Neural cell (in vitro differentiated cells): Measurements from ENCODE around the gene BFSP2. TPM values are rescaled to one million over a fixed set of nuclear protein-coding genes. Genes with fewer than 3 reads are reported as not detected.

Source experiments
- H2AFZ ChIP-seq: fragments of 200-600, 300-800 bp; sonication (generic), shearing (Covaris generic); 2 replicates; pipeline ENCODE4 v1.6.0; 2014; ENCODE audit warnings: low read depth, mild to moderate bottlenecking, antibody characterized with exemption, low read length, moderate library complexity
- H3F3A ChIP-seq: fragments of 200-600 bp; shearing (Covaris generic); 2 replicates; pipeline ENCODE4 v1.6.1; 2016; ENCODE audit warnings: mild to moderate bottlenecking, moderate library complexity, mixed read lengths, antibody characterized with exemption, low read length; ENCODE audit not compliant: insufficient read depth, poor library complexity, severe bottlenecking
- H3K27ac ChIP-seq: fragments of 200-600, 300-800 bp; sonication (generic), shearing (Covaris generic); 2 replicates; pipeline ENCODE4 v1.5.1; 2014; ENCODE audit warnings: mild to moderate bottlenecking, low read length, moderate library complexity
- H3K27me3 ChIP-seq: fragments of 300-800, 200-600 bp; sonication (generic), shearing (Covaris generic); 2 replicates; pipeline ENCODE4 v1.6.0; 2014; ENCODE audit warnings: mild to moderate bottlenecking, low read depth, low read length, moderate library complexity; ENCODE audit not compliant: insufficient read depth
- H3K36me3 ChIP-seq: fragments of 300-800, 200-600 bp; sonication (generic), shearing (Covaris generic); 2 replicates; pipeline ENCODE4 v1.5.1; 2014; ENCODE audit warnings: mild to moderate bottlenecking, antibody characterized with exemption, low read length, moderate library complexity; ENCODE audit not compliant: insufficient read depth
- H3K4me2 ChIP-seq: fragments of 300-800, 200-600 bp; sonication (generic), shearing (Covaris generic); 2 replicates; pipeline ENCODE4 v1.6.0; 2014; ENCODE audit warnings: mild to moderate bottlenecking, low read length
- H3K4me3 ChIP-seq: fragments of 300-800, 200-600 bp; sonication (generic), shearing (Covaris generic); 2 replicates; pipeline ENCODE4 v1.5.1; 2014; ENCODE audit warnings: mild to moderate bottlenecking, low read length, moderate library complexity
- H3K79me2 ChIP-seq: fragments of 200-600 bp; shearing (Covaris generic); replicated peaks from 2 replicates; pipeline ENCODE4 v1.6.0; 2014; ENCODE audit warnings: mild to moderate bottlenecking, low read length, moderate library complexity; ENCODE audit not compliant: insufficient read depth
- H3K9ac ChIP-seq: fragments of 300-800, 200-600 bp; sonication (generic), shearing (Covaris generic); 2 replicates; pipeline ENCODE4 v1.6.1; 2016; ENCODE audit warnings: mild to moderate bottlenecking, low read length, mixed read lengths
- H3K9me2 ChIP-seq: fragments of 200-600 bp; shearing (Covaris generic); 2 replicates; pipeline ENCODE4 v1.6.1; 2016; ENCODE audit warnings: mild to moderate bottlenecking, low read length, mixed read lengths; ENCODE audit not compliant: insufficient read depth
- H3K9me3 ChIP-seq: fragments of 200-600, 300-800 bp; sonication (generic), shearing (Covaris generic); 2 replicates; pipeline ENCODE4 v1.6.1; 2016; ENCODE audit warnings: mild to moderate bottlenecking, mixed run types, low read length, moderate library complexity, mixed read lengths
- H4K20me1 ChIP-seq: fragments of 200-600 bp; shearing (Covaris generic); 2 replicates; pipeline ENCODE4 v1.6.1; 2016; ENCODE audit warnings: mild to moderate bottlenecking, mixed run types; ENCODE audit not compliant: insufficient read depth
- CTCF ChIP-seq: fragments of 450-650 bp; IDR thresholded peaks from 2 replicates; pipeline ENCODE4 v1.5.1; 2014; ENCODE audit warnings: antibody characterized with exemption, mild to moderate bottlenecking, moderate library complexity; ENCODE audit not compliant: poor library complexity, severe bottlenecking
- EP300 ChIP-seq: fragments of 450-650 bp; conservative IDR thresholded peaks from 2 replicates; pipeline ENCODE4 v1.6.1; 2014; ENCODE audit warnings: antibody characterized with exemption, mild to moderate bottlenecking, moderate library complexity; ENCODE audit not compliant: poor library complexity, severe bottlenecking
- EZH2 ChIP-seq: fragments of 200-600, 300-800 bp; shearing (Covaris generic), sonication (generic); IDR thresholded peaks from 2 replicates; pipeline ENCODE4 v1.6.1; 2014; ENCODE audit warnings: antibody characterized with exemption, low read length, borderline replicate concordance, mild to moderate bottlenecking; ENCODE audit not compliant: insufficient read depth, poor library complexity, severe bottlenecking
- MXI1 ChIP-seq: fragments of 450-650 bp; conservative IDR thresholded peaks from 2 replicates; pipeline ENCODE4 v1.6.1; 2014; ENCODE audit warnings: antibody characterized with exemption, mild to moderate bottlenecking; ENCODE audit not compliant: poor library complexity, severe bottlenecking
- POLR2AphosphoS5 ChIP-seq: IDR thresholded peaks from 2 replicates; pipeline ENCODE4 v1.6.1; 2012
- RAD21 ChIP-seq: fragments of 450-650 bp; conservative IDR thresholded peaks from 2 replicates; pipeline ENCODE4 v1.6.1; 2014; ENCODE audit warnings: antibody characterized with exemption, mild to moderate bottlenecking, moderate library complexity
- REST ChIP-seq: IDR thresholded peaks from 2 replicates; pipeline ENCODE4 v1.6.1; 2012; ENCODE audit warnings: borderline replicate concordance
- SMC3 ChIP-seq: fragments of 450-650 bp; conservative IDR thresholded peaks from 2 replicates; pipeline ENCODE4 v1.6.1; 2014; ENCODE audit warnings: antibody characterized with exemption, mild to moderate bottlenecking, moderate library complexity; ENCODE audit not compliant: poor library complexity
- TAF1 ChIP-seq: IDR thresholded peaks from 2 replicates; pipeline ENCODE4 v1.6.1; 2012; ENCODE audit warnings: low read depth
- polyA plus RNA-seq: library from polyadenylated mRNA; depleted of rRNA; stranded (reverse); fragments of >200 nt; gene quantifications from 2 replicates; pipeline ENCODE4 v1.2.3, GENCODE V29; 2014

BFSP2 gene
- polyA plus RNA-seq, 1 donor from 2014 or later: not detected

- Histone ChIP-seq H3K9ac (no peak overlapping the region), H4K20me1 (no peaks in the 10 kb centered on the region), H3K4me3 (no peak overlapping the region), H3K27me3 (no peaks in the 10 kb centered on the region), H3K36me3 (no peaks in the 10 kb centered on the region), H3K9me2 (no peaks in the 10 kb centered on the region), H3F3A (no peaks in the 10 kb centered on the region), H3K27ac (no peak overlapping the region), H3K79me2 (no peaks in the 10 kb centered on the region), H2AFZ (no peak overlapping the region), H3K9me3 (no peaks in the 10 kb centered on the region), H3K4me2 (no peak overlapping the region)
- TF ChIP-seq TAF1: no peak
- no peak for TF ChIP-seq REST
- TF ChIP-seq SMC3: no peak
- no peak for TF ChIP-seq EZH2
- no peak for TF ChIP-seq RAD21
- TF ChIP-seq POLR2AphosphoS5: no peak
- TF ChIP-seq MXI1: no peak
- no peak for TF ChIP-seq EP300
- no peak for TF ChIP-seq CTCF
Observed at GRCh38 chr3:133412183-133413132, 12.6 kb downstream of the BFSP2 start.

GRCh38 chr3:133413161-133414020, 13.5 kb downstream of the BFSP2 start:
- no peaks in the 10 kb centered on the region for H3K9me2 ChIP-seq
- H3K27me3 ChIP-seq: no peaks in the 10 kb centered on the region
- no peak overlapping the region for H3K9ac ChIP-seq
- no peak overlapping the region for H2AFZ ChIP-seq
- H4K20me1 ChIP-seq: no peaks in the 10 kb centered on the region
- no peaks in the 10 kb centered on the region for H3K79me2 ChIP-seq
- H3K9me3 ChIP-seq: no peaks in the 10 kb centered on the region
- H3K4me3 ChIP-seq: no peak overlapping the region
- no peak overlapping the region for H3K4me2 ChIP-seq
- no peak overlapping the region for H3K27ac ChIP-seq
- TF ChIP-seq SMC3 (no peak), REST (no peak), TAF1 (no peak)
- no peaks in the 10 kb centered on the region for H3F3A ChIP-seq
- no peaks in the 10 kb centered on the region for H3K36me3 ChIP-seq
